Testis (tissue), 2 donors: ENCODE data around the gene MATCAP1.

Experiments used
- POLR2A ChIP-seq: fragments of 450-650 bp; IDR thresholded peaks from one replicate; pipeline ENCODE4 v1.6.1; 2017; ENCODE audit warnings: antibody characterized with exemption, mild to moderate bottlenecking, moderate library complexity
- TF ChIP-seq, protein P1 (sequence below), 3 experiments: fragments of 450-650 bp in 2 of 3; fragments of 200-600 bp in 1 of 3; sonication (generic) in 1 of 3; IDR thresholded peaks; one replicate each; pipeline ENCODE4 v1.5.1; 2016 to 2019; ENCODE audit warnings: antibody characterized with exemption in 3 of 3, mild to moderate bottlenecking in 2 of 3, moderate library complexity in 1 of 3

DNA sequence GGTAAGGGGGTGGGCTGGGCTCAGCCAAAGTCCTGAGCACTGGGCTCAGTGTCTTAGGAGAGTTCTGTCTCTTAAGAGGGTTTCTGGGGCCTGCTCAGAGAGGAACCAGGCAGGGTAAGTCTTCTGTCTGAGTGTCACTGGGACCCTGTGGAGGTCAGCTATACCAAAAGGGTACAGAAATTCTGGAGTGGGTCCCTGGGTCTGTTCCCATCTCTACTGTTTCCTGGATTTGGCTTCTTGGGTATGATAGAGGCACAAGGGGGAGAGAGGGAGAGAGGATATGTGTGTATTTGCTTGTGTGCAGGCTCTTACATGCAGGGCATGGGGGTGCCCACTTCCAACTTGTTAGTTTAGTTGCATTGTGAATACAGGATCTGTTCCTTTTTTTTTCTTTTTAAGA, 9.8 kb upstream of the MATCAP1 start:
- TF ChIP-seq, protein P1, sequence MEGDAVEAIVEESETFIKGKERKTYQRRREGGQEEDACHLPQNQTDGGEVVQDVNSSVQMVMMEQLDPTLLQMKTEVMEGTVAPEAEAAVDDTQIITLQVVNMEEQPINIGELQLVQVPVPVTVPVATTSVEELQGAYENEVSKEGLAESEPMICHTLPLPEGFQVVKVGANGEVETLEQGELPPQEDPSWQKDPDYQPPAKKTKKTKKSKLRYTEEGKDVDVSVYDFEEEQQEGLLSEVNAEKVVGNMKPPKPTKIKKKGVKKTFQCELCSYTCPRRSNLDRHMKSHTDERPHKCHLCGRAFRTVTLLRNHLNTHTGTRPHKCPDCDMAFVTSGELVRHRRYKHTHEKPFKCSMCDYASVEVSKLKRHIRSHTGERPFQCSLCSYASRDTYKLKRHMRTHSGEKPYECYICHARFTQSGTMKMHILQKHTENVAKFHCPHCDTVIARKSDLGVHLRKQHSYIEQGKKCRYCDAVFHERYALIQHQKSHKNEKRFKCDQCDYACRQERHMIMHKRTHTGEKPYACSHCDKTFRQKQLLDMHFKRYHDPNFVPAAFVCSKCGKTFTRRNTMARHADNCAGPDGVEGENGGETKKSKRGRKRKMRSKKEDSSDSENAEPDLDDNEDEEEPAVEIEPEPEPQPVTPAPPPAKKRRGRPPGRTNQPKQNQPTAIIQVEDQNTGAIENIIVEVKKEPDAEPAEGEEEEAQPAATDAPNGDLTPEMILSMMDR (IDR thresholded peaks at IDR 0.05), result no peak
- no peak for TF ChIP-seq POLR2A
